ENCODE data around the gene TRABD2B.

Gene TRABD2B

GRCh38 chr1:47906527-47907176 lies 90.5 kb downstream of the TRABD2B start:
- in situ Hi-C loops (cut with MboI; ENCODE audit: low pct_unique_long_range_greater_than_20kb, low sequenced_read_pairs, unreplicated experiment) = no loop called here
- no peak for DNase-seq (ENCODE audit: low spot score)
- TF ChIP-seq CTCF (IDR thresholded peaks at IDR 0.05; ENCODE audit: extremely low read depth, insufficient read depth, missing control alignments) = no peak

GRCh38 chr1:47906009-47906432 lies 91.2 kb downstream of the TRABD2B start:
- in situ Hi-C loops (cut with MboI; ENCODE audit: low pct_unique_long_range_greater_than_20kb, low sequenced_read_pairs, unreplicated experiment) = no loop called here
- DNase-seq (ENCODE audit: low spot score) = no peak
- no peak for TF ChIP-seq CTCF (IDR thresholded peaks at IDR 0.05; ENCODE audit: extremely low read depth, insufficient read depth, missing control alignments)

- DNase-seq (ENCODE audit: low spot score) = no peak
- no peak for TF ChIP-seq CTCF (IDR thresholded peaks at IDR 0.05; ENCODE audit: extremely low read depth, insufficient read depth, missing control alignments)
- in situ Hi-C loops (cut with MboI; ENCODE audit: low pct_unique_long_range_greater_than_20kb, low sequenced_read_pairs, unreplicated experiment) = no loop called here
Measured at GRCh38 chr1:47903723-47904122, 93.5 kb downstream of the TRABD2B start.

DNA sequence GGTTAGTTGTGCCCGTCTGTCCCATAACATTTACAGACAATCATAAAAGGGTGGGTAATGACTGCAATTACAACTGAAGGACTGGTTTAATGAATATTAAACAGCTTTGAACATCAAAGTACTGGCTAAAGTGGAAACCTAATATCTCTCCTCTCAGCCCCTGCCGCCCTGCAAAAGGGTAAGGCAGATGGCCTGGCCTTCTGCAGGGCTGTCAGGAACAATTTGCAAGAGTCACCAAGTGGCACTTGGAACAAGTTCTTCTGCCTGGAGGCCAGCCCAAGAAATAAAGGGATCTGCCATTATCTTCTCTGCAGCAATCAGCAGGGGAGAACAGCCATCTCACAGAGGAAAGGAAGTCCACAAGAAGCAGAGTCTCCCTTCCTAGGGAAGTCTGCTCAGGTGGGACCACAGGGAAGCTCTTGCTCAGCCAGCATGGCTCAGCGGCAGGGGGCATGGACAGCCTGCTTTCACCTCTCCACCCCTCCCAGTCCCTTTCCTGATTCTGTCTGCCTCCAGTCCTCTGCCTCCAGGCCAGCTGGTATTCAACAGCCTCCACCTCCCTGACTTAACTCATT lies 96.1 kb downstream of the TRABD2B start:
- no peak for TF ChIP-seq CTCF (IDR thresholded peaks at IDR 0.05; ENCODE audit: extremely low read depth, insufficient read depth, missing control alignments)
- in situ Hi-C loops (cut with MboI; ENCODE audit: low pct_unique_long_range_greater_than_20kb, low sequenced_read_pairs, unreplicated experiment) = no loop called here
- no peak for DNase-seq (ENCODE audit: low spot score)

DNA sequence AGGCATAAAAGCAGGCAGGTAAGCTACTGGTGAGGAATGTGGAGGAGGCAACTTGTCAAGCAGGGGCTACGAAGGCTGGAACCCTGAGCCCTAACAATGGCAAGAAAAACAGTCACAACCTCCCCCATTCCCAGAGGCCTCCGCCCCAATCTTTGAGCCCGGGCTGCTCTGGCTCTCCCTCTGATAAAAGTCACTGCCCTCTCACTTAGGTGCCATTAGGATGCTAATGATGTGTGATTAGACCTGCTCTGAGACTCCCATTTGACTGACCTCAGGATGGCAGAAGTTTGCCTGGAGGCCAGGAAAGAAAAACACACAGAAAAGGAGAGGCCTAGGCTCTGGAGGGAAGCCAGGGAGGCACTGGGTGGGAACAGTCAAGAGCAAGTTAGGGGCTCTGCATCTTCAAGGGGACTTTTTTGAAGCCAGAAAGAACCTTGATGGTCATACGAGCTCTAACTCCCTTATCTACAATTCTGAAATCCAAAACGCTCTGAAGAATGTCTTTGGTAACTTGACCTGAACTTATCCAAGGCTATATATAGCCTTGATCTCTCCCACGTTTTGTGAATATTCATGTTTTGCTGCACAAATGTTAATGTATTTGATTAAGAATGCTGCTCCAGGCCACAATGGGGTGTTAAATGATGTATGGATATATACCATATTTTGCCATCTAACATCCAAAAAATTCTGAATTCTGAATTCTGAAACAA lies 98.9 kb downstream of the TRABD2B start:
- no peak for TF ChIP-seq CTCF (IDR thresholded peaks at IDR 0.05; ENCODE audit: extremely low read depth, insufficient read depth, missing control alignments)
- no peak for DNase-seq (ENCODE audit: low spot score)
- in situ Hi-C loops (cut with MboI; ENCODE audit: low pct_unique_long_range_greater_than_20kb, low sequenced_read_pairs, unreplicated experiment) = no loop called here

DNA sequence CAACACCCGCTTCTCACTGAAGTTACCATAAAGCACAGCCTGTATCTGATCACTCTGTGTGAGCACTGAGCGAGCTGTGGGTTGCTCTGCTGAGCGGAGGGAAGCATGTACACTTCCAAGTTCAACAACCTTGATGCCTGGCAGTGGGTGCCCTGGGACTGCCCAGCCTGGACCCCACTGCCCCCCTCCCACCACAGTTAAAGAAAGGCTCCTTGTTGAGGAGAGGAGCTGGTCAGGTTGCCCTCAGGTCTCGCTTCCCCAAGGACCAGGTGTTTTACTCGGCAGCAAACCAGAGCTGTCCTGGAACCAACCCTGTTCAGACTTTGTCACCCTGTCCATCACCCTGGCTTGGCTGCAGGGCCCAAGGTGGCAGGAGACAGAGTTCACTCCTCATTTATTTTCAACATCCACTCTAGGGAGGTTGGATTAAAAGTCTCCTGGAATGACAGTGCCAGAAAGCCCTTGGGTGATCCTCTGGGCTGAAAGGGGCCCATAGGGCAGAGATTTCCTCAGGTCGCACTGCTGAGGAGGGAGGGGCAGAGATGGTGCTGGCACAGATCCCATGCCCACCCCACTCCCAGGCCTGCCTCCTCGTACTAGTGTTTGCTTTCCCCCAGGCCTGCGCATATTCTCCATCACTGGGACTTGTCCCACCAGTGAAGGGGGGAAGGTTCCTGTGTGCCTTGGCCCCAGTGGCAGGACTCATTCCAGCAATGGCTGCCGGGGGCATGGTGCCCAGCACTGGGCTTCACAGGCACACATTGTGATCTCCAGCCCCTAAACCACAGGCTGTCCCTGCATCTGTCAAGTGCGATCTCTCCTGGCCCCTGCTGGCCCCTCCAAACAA lies 101.7 kb downstream of the TRABD2B start:
- DNase-seq (ENCODE audit: low spot score) = no peak
- in situ Hi-C loops (cut with MboI; ENCODE audit: low pct_unique_long_range_greater_than_20kb, low sequenced_read_pairs, unreplicated experiment) = no loop called here
- TF ChIP-seq CTCF (IDR thresholded peaks at IDR 0.05; ENCODE audit: extremely low read depth, insufficient read depth, missing control alignments) = no peak
